Tibial nerve (tissue), 4 donors: ENCODE measurements around the gene CDCP1. TPM values are rescaled to one million over a fixed set of nuclear protein-coding genes. Genes with fewer than 3 reads are reported as not detected.
"Not testable (repeated sequence)": the region's sequence is repeated elsewhere in the genome, so short reads cannot be mapped to it uniquely, and the experiment has no call there.

Source experiments
- DNase-seq, 2 donors: peaks; one replicate each; pipeline ENCODE4 v3.0.0-alpha.2; 2019; ENCODE audit warnings: low spot score in 2 of 2
- H3K27ac ChIP-seq, 4 donors: fragments of 200-600 bp; sonication (generic) in 3 of 4; one replicate each; pipeline ENCODE4 v1.5.1; 2017 to 2019; ENCODE audit warnings: mild to moderate bottlenecking in 1 of 4
- H3K27me3 ChIP-seq, 2 donors: fragments of 200-600 bp; sonication (generic) in 1 of 2; one replicate each; pipeline versions ENCODE4 v1.5.1 to v1.6.0; 2017 to 2019
- H3K36me3 ChIP-seq, 3 donors: fragments of 200-600 bp; sonication (generic); one replicate each; pipeline ENCODE4 v1.5.1; 2018 to 2019
- H3K4me1 ChIP-seq, 4 donors: fragments of 200-600 bp; sonication (generic) in 3 of 4; one replicate each; pipeline ENCODE4 v1.5.1; 2017 to 2019
- H3K4me3 ChIP-seq, 4 donors: fragments of 200-600 bp; sonication (generic) in 3 of 4; one replicate each; pipeline ENCODE4 v1.5.1; 2017 to 2019; ENCODE audit warnings: mild to moderate bottlenecking in 1 of 4, moderate library complexity in 1 of 4
- H3K9me3 ChIP-seq, 4 donors: fragments of 200-600 bp; sonication (generic) in 3 of 4; one replicate each; pipeline ENCODE4 v1.5.1; 2017 to 2019
- CTCF ChIP-seq, 5 experiments: fragments of 200-600 bp in 3 of 5; fragments of 450-650 bp in 2 of 5; sonication (generic) in 3 of 5; IDR thresholded peaks; one replicate each; pipeline ENCODE4 v1.5.1; 2016 to 2019; ENCODE audit warnings: antibody characterized with exemption in 5 of 5, mild to moderate bottlenecking in 3 of 5, moderate library complexity in 2 of 5
- EP300 ChIP-seq, 2 donors: sonication (generic); formaldehyde crosslinking; IDR thresholded peaks; one replicate each; pipeline ENCODE4 v1.6.1; 2017; ENCODE audit warnings: antibody characterized with exemption in 2 of 2, mild to moderate bottlenecking in 1 of 2
- POLR2A ChIP-seq, 2 donors: fragments of 450-650 bp; IDR thresholded peaks; one replicate each; pipeline ENCODE4 v1.6.1; 2017; ENCODE audit warnings: antibody characterized with exemption in 2 of 2, mild to moderate bottlenecking in 2 of 2, moderate library complexity in 2 of 2
- WGBS, 2 donors: methylation state at CpG; one replicate each; pipeline ENCODE4 v1.1.5; 2018; 5-methylcytosine and 5-hydroxymethylcytosine counted together
- total RNA-seq, 4 donors: library from RNA; depleted of rRNA; stranded (reverse); fragments of >200 nt; gene quantifications; one replicate each; pipeline ENCODE4 v1.1.0, GENCODE V29; 2016

The CDCP1 gene
- total RNA-seq, 4 donors from 2014 or later, result 0.20 to 3.0 (median 1.2) TPM

- Histone ChIP-seq H3K36me3 (no peaks in the 10 kb centered on the region), H3K4me3 (no peak overlapping the region), H3K9me3 (no peaks in the 10 kb centered on the region), H3K27me3 (no peaks in the 10 kb centered on the region), H3K27ac (peak overlapping the region in 3 of 4 donors; percentile 12 to 68 (median 45)), H3K4me1 (peaks cover 0 to 58% (median 11%) of the 10 kb centered on the region in 4 donors)
- WGBS, 2 donors, result 70 to 71% methylated on average over 7 of the region's 7 CpGs
- TF ChIP-seq EP300 (IDR thresholded peaks at IDR 0.05) (no peak), CTCF (IDR thresholded peaks at IDR 0.05) (no peak), POLR2A (IDR thresholded peaks at IDR 0.05) (no peak)
- peak in 1 of 2 donors; percentile 38 for DNase-seq
Measured at GRCh38 chr3:45055411-45056143, 90.6 kb downstream of the CDCP1 start.

- no peaks in the 10 kb centered on the region for H3K36me3 ChIP-seq
- WGBS, 2 donors, result 34 to 39% methylated on average over 2 of the region's 2 CpGs
- no peak for DNase-seq
- no peaks in the 10 kb centered on the region for H3K27me3 ChIP-seq
- peaks cover 0 to 52% (median 11%) of the 10 kb centered on the region in 4 donors for H3K4me1 ChIP-seq
- TF ChIP-seq CTCF (IDR thresholded peaks at IDR 0.05), result no peak
- no peak for TF ChIP-seq POLR2A (IDR thresholded peaks at IDR 0.05)
- TF ChIP-seq EP300 (IDR thresholded peaks at IDR 0.05), result peak in 1 of 2 donors; percentile 44
- H3K4me3 ChIP-seq, result no peak overlapping the region
- H3K27ac ChIP-seq, result peak overlapping the region in 3 of 4 donors; percentile 12 to 68 (median 45)
- no peaks in the 10 kb centered on the region for H3K9me3 ChIP-seq
Measured at GRCh38 chr3:45055032-45055410, 91.2 kb downstream of the CDCP1 start.

- TF ChIP-seq EP300 (IDR thresholded peaks at IDR 0.05) (peak in 1 of 2 donors; percentile 57), CTCF (IDR thresholded peaks at IDR 0.05) (no peak)
- WGBS, 2 donors, result 75% methylated on average over 3 of the region's 3 CpGs
- no peaks in the 10 kb centered on the region for H3K36me3 ChIP-seq
- H3K27me3 ChIP-seq, result no peaks in the 10 kb centered on the region
- DNase-seq, result peak in 1 of 2 donors; percentile 55
- no peaks in the 10 kb centered on the region for H3K9me3 ChIP-seq
- no peak overlapping the region for H3K4me3 ChIP-seq
- peak overlapping the region in 2 of 4 donors; percentile 21 to 68 for H3K27ac ChIP-seq
- H3K4me1 ChIP-seq, result peaks cover 0 to 49% (median 11%) of the 10 kb centered on the region in 4 donors
Measured at GRCh38 chr3:45054196-45054857, 91.9 kb downstream of the CDCP1 start.

- H3K27ac ChIP-seq, H3K36me3 ChIP-seq, H3K4me3 ChIP-seq, DNase-seq, H3K9me3 ChIP-seq, H3K27me3 ChIP-seq: not testable (repeated sequence)
- H3K4me1 ChIP-seq, result peaks cover 0 to 44% (median 8%) of the 10 kb centered on the region in 4 donors
- WGBS, 2 donors, result 50 to 93% methylated on average over 1 of the region's 1 CpG
Measured at GRCh38 chr3:45053805-45054195, 92.4 kb downstream of the CDCP1 start.

GRCh38 chr3:45051685-45052084, 94.5 kb downstream of the CDCP1 start:
- Histone ChIP-seq H3K27me3 (no peaks in the 10 kb centered on the region), H3K4me3 (no peak overlapping the region), H3K36me3 (no peaks in the 10 kb centered on the region), H3K27ac (no peak overlapping the region), H3K9me3 (no peaks in the 10 kb centered on the region), H3K4me1 (peaks cover 0 to 32% (median 4%) of the 10 kb centered on the region in 4 donors)
- 69 to 85% methylated on average over 6 of the region's 6 CpGs for WGBS, 2 donors
- no peak for DNase-seq
- TF ChIP-seq EP300 (IDR thresholded peaks at IDR 0.05) (no peak), POLR2A (IDR thresholded peaks at IDR 0.05) (no peak), CTCF (IDR thresholded peaks at IDR 0.05) (no peak)
